AG04450 (cell line): ENCODE data around the gene DNM2. TPM values are rescaled to one million over a fixed set of nuclear protein-coding genes. Genes with fewer than 3 reads are reported as not detected.

Experiments
- CTCF ChIA-PET: fragments of 300-600, 350-600 bp; formaldehyde crosslinking; extraction: SDS; loops from one replicate; lab custom pipeline; 2022; ENCODE audit warnings: antibody characterized with exemption, inconsistent platforms; lab: Charles Lee
- POLR2A ChIA-PET: fragments of 350-600 bp; formaldehyde crosslinking; extraction: SDS; loops from one replicate; lab custom pipeline; 2021; ENCODE audit warnings: antibody characterized with exemption, inconsistent platforms; lab: Yijun Ruan, JAX
- DNase-seq: peaks from one replicate; pipeline ENCODE4 v3.0.0-alpha.2; 2011; ENCODE audit warnings: low read depth, low spot score
- H3K27ac ChIP-seq: one replicate; pipeline ENCODE4 v1.5.1; 2012; ENCODE audit warnings: low read depth, low read length, control low read depth
- H3K27me3 ChIP-seq: one replicate; pipeline ENCODE4 v1.6.0; 2012; ENCODE audit warnings: low read length; ENCODE audit not compliant: control insufficient read depth, insufficient read depth
- H3K4me3 ChIP-seq: 2 replicates; pipeline ENCODE4 v1.5.1; 2011; ENCODE audit warnings: mild to moderate bottlenecking, low read depth, low read length, control low read depth
- H3K9me3 ChIP-seq: 2 replicates; pipeline ENCODE4 v1.5.1; 2012; ENCODE audit warnings: low read length; ENCODE audit not compliant: control insufficient read depth, insufficient read depth
- polyA plus RNA-seq: library from polyadenylated mRNA; depleted of rRNA; stranded (reverse); fragments of >200 nt; gene quantifications from 2 replicates; pipeline ENCODE4 v1.2.3, GENCODE V29; 2011
- TF ChIP-seq, protein P1 (sequence below): IDR thresholded peaks from 2 replicates; pipeline ENCODE4 v1.5.1; 2011; ENCODE audit warnings: low read depth, low read length, control low read depth, inconsistent platforms

The DNM2 gene
- polyA plus RNA-seq, 1 experiment, result 36.9 TPM

DNA sequence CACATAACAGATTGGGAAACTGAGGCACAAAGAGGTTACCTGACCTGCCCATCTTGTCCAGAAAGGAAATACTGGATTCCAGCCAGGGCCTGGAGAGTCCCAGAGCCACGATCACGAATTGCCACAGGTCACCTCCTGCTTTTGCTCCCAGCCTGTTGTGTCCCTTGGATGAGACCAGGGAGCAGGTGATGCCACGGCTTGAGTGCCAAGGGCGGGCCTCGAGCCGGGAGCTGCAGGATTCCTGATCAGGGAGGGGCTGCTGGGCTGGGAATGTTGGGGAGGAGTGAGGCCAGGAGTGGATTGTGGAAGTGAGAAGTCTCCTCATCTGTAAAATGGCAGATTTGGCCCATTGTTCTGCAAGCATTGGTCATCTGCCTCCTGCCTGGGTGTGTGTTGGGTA lies 29.4 kb downstream of the DNM2 start:
- Histone ChIP-seq H3K27ac (no peak overlapping the region), H3K27me3 (no peaks in the 10 kb centered on the region), H3K4me3 (no peak overlapping the region), H3K9me3 (no peaks in the 10 kb centered on the region; the same call in 1 of the 2 replicates)
- POLR2A ChIA-PET, result no interaction called here
- DNase-seq, result no peak
- CTCF ChIA-PET, result no interaction called here
- TF ChIP-seq, protein P1, sequence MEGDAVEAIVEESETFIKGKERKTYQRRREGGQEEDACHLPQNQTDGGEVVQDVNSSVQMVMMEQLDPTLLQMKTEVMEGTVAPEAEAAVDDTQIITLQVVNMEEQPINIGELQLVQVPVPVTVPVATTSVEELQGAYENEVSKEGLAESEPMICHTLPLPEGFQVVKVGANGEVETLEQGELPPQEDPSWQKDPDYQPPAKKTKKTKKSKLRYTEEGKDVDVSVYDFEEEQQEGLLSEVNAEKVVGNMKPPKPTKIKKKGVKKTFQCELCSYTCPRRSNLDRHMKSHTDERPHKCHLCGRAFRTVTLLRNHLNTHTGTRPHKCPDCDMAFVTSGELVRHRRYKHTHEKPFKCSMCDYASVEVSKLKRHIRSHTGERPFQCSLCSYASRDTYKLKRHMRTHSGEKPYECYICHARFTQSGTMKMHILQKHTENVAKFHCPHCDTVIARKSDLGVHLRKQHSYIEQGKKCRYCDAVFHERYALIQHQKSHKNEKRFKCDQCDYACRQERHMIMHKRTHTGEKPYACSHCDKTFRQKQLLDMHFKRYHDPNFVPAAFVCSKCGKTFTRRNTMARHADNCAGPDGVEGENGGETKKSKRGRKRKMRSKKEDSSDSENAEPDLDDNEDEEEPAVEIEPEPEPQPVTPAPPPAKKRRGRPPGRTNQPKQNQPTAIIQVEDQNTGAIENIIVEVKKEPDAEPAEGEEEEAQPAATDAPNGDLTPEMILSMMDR, result no peak

DNA sequence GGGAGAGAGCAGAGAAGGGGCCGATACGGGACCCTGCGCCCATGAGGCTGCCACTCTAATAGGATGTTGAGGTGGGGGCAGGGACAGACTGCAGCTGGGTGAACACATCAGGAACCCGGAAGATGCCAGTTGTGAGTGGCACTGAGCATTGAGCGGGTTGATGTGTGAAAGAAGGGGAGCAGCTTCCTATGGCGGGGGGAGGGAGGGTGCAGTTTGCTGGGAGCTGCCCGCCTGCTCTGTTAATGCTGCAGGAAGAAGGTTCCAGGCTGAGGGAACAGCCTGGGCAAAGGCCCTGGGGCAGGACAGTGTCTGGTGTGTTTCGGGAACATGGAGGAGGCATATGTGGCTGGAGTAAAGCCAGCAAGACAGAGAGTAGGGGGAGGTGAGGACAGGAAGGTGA lies 29.8 kb downstream of the DNM2 start:
- Histone ChIP-seq H3K27ac (no peak overlapping the region), H3K27me3 (no peaks in the 10 kb centered on the region), H3K9me3 (no peaks in the 10 kb centered on the region; the same call in 1 of the 2 replicates), H3K4me3 (no peak overlapping the region)
- ChIA-PET CTCF (no interaction called here), POLR2A (no interaction called here)
- TF ChIP-seq, protein P1, result no peak
- DNase-seq, result no peak

DNA sequence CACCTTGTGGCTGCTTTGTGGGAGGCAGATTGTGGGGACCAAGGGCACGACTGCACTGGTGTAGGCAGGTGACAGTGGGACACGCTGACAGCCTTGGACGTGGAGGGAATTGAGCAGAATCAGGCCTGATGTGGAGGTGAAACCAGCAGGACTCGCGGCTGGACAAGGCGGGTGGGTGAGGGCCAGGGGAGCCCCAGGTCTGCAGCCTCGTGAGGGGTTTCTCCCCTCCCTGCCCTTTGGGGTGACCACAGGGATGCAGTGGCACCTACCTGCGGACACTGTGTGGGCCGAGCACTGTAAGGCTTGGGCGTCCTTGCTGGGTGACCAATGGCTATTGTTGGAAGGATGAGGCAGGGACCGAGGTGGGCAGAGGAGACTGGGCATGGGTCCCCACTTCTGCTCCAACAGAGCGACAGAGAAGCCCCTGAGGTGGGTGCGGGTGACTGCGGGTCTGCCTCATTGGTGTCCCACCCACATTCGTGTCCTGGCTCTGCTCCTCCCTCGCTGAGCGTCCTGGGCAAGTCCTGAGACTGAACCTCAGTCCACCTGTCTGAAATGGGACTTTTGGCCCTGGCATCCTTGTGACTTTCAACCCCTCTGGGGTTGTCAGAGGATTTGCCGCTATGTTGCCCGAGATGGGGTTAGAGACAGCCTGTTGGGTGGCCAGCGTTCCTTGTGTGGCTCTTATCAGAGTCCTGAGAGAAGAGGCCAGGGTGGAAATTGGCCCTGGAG lies 30.5 kb downstream of the DNM2 start:
- Histone ChIP-seq H3K27me3 (no peaks in the 10 kb centered on the region), H3K4me3 (no peak overlapping the region), H3K9me3 (no peaks in the 10 kb centered on the region; the same call in 1 of the 2 replicates), H3K27ac (no peak overlapping the region)
- ChIA-PET POLR2A (no interaction called here), CTCF (no interaction called here)
- DNase-seq, result no peak
- TF ChIP-seq, protein P1, result no peak

DNA sequence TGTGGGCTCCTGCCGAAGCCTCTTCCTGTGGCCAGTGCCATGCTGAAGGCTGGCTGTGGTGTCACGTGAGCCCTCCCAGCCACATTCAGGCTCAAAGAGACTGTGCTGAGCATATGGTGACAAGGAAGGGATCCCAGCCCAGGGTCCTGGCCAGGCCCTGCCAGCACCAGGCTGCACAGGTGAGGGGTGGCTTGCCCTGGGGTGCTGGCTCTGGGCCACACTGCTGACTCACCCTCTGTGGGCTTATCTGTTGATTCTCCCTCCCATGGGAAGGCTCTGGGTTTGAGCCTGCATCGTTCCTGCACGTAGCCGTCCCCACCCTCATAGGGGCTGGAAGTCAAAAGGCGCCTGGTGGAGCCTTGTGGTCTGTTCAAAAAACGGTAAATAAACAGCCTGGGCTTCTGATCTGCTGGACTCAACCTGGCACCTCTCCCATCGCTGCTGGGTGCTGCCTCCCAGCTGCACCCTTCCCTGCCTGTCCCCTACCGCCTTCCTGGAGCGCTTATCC lies 31.1 kb downstream of the DNM2 start:
- Histone ChIP-seq H3K4me3 (no peak overlapping the region), H3K9me3 (no peaks in the 10 kb centered on the region; the same call in 1 of the 2 replicates), H3K27me3 (no peaks in the 10 kb centered on the region), H3K27ac (peak overlapping the region; percentile 2)
- ChIA-PET CTCF (no interaction called here), POLR2A (no interaction called here)
- TF ChIP-seq, protein P1, result no peak
- no peak for DNase-seq
